AG09319 (cell line): Measurements from ENCODE around the gene EIF5.
"Not testable (repeated sequence)": the region's sequence is repeated elsewhere in the genome, so short reads cannot be mapped to it uniquely, and the experiment has no call there.

Experiments used
- DNase-seq: peaks from one replicate; pipeline ENCODE4 v3.0.0-alpha.2; 2010; ENCODE audit warnings: low read depth; ENCODE audit errors: extremely low read depth
- CTCF ChIP-seq: IDR thresholded peaks from 2 replicates; pipeline ENCODE4 v1.5.1; 2011; ENCODE audit warnings: low read depth, mild to moderate bottlenecking, inconsistent platforms, low read length, moderate library complexity

EIF5 gene

GRCh38 chr14:103347091-103347815 lies 13.2 kb downstream of the EIF5 start:
- TF ChIP-seq CTCF: no peak

GRCh38 chr14:103348154-103348553 lies 14.1 kb downstream of the EIF5 start:
- no peak for DNase-seq
- TF ChIP-seq CTCF: no peak

More at GRCh38 chr14:103347091-103347815, 13.2 kb downstream of the EIF5 start:
- DNase-seq: no peak

- TF ChIP-seq CTCF: no peak
- DNase-seq: no peak
These were observed 15.9 kb downstream of the EIF5 start for GRCh38 chr14:103349982-103350381.

GRCh38 chr14:103353362-103353761 lies 19.3 kb downstream of the EIF5 start:
- no peak for DNase-seq

GRCh38 chr14:103354141-103354540 lies 20.1 kb downstream of the EIF5 start:
- no peak for DNase-seq
- TF ChIP-seq CTCF: no peak

More at GRCh38 chr14:103353362-103353761, 19.3 kb downstream of the EIF5 start:
- TF ChIP-seq CTCF: no peak

- DNase-seq: no peak
- no peak for TF ChIP-seq CTCF
These were observed 22.1 kb downstream of the EIF5 start for GRCh38 chr14:103356024-103356682.

GRCh38 chr14:103357552-103357951 lies 23.5 kb downstream of the EIF5 start:
- DNase-seq: not testable (repeated sequence)
